NCI-H2029 treated with DMSO at 0.1 percent for 48 hours (cell line): ENCODE results near the gene PRADC1.

Experiments
- DNase-seq: peaks from one replicate; lab custom pipeline; 2025; lab: John Stamatoyannopoulos, UW

The PRADC1 gene

DNA sequence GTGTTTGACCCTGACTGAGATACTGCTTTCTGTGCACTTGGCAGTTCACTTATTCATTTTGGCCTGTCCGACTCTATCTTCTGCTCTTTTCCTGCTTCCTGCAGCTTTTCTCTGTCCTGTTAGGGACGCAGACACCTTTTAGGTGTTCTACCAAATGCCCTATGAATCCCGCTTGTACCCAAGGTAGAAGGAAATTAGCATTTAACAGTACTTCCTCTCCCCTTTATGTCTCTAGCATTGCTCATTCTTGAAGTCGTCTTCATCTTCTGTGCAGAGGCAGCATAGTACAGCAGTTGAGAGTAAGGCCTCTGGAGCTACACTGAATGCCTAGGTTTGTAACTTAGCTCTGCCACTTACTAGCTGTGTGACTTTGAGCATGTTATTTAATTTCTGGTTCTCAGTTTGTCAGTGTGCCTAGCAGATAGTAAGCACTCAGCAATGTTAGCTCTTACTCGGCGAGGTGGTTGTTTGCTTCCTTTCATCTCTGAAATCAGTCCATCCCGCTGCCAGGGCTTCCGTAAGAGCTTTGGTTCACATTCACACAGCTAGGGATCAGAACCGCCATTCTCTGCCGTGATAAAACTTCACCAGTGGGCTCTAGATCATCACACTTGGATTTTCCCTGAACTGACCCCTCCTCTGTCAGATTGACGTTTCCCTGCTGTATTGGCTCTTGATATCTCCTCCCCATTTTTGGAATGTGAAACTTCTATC, 2.4 kb upstream of the PRADC1 start:
- no peak for DNase-seq

DNA sequence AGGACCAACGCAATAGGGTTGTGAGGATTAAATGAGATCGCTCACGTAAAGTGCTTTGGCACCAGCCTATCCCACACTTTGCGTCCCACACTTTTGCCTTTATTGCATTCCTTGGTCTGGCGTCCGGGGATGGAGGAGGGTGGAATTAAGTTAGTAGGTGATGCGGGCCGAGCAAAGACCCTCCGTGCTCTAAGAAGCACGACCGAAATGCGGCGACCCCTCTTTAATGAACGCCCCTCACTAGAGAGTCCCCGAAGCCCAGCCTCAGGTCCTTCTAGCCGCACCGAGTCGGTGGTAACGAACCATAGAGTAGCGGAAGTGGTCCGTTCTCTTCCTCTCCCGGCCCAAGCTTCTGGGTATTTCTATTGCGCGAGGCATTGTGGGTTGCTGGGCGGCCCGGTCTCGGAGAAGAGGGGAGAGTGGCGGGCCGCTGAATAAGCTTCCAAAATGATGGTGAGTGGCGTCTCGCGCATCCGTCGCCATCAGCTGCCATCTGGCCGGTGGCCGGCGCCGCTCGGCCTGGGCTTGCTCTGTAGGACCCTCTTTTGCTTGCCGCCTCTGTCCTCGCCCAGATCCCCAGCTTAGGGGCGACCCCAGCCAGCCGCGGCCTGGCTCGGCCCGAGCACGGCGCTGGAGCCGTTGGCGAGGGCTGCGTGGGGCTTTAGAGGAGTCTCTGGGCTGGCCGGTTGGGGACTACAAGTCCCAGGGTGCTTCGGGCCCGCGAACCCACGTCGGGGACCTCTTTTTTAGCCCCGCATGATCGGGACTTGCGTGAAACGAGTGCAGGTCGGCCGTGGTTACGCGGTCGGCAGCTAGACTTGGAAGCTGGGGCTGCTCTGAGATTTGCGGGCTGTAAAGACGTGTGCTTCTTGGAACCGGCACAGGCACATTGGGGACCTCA, 1.1 kb upstream of the PRADC1 start, which contains the start of gene CCT7:
Gene CCT7 (plus strand): TSS at position 377 of the 901 bp plus-strand sequence. CDS start 71 bp downstream, at position 448.
- peak; percentile 55 for DNase-seq

DNA sequence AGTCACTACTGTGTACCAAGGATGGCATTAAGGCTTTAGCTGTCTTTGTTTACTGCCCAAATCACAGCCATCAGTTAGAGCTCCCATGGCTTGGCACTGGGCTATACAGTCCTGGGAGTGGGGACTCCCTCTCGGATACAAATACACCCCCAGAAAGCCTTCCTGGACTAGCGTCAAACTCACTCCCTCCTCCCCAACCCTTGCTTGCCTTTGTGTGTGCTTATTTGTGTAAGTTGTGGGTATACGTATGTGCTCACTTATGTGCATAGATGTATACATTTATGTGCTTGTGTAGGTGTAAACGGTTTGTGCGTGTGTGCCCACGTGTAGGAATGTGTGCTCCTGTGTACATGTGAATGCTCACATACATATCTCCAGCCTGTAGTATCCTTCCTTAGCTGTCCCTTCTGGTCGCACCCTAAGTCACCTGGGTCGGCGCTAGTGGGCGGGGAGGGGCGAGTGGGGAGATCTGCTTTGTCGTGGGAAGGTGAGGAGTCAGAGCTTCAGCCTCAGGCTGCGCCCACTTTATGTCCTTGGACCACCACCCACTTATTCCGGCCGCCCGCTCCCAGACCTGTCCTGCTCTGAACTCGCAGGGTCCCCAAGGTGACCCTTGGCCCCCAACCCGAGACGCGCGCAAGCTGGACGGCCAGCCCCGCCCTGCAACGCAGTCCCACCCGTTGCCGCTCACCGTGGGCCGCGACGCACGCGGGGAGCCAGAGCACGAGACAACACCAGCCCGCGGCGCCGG, 461 bp downstream of the PRADC1 start:
- no peak for DNase-seq

DNA sequence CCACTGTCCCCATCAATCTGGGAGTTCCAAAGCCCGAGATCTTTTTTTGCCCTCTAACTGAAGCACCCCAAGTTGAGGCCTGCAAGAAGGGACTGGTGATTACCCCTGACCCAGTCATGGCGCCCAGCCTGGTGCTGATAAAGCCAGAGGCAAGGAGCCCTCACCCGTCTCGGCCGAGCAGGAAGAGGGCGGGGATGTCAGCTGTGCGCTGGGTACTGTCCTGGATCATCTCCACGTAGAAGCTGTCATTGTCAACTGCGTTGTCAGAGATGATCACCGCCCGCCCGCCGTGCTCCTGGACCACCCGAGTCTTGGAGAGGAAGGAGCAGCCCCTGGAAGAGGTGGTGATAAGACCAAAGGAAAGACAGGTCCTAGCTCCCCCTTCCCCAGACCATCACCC, 4.4 kb downstream of the PRADC1 start:
- DNase-seq, result no peak

DNA sequence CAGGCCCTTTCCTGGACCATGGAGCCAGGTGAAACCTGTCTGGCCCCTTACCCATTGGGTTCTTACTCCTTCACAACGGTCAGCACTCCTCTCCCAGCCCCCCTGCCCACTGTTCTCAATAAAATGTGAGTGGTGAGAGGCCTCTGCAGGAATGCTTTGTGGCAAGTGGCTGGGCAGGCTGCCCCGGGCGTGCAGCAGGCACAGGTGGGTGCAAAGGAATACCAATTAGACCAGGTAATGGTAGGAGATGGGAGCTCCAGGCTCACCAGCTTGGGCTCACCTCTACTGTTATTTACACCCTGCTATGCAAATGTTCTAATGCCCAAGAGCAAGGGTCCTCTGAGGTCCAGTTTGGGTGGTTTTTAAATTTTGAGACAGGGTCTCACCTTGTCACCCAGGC, 6.0 kb downstream of the PRADC1 start:
- no peak for DNase-seq

DNA sequence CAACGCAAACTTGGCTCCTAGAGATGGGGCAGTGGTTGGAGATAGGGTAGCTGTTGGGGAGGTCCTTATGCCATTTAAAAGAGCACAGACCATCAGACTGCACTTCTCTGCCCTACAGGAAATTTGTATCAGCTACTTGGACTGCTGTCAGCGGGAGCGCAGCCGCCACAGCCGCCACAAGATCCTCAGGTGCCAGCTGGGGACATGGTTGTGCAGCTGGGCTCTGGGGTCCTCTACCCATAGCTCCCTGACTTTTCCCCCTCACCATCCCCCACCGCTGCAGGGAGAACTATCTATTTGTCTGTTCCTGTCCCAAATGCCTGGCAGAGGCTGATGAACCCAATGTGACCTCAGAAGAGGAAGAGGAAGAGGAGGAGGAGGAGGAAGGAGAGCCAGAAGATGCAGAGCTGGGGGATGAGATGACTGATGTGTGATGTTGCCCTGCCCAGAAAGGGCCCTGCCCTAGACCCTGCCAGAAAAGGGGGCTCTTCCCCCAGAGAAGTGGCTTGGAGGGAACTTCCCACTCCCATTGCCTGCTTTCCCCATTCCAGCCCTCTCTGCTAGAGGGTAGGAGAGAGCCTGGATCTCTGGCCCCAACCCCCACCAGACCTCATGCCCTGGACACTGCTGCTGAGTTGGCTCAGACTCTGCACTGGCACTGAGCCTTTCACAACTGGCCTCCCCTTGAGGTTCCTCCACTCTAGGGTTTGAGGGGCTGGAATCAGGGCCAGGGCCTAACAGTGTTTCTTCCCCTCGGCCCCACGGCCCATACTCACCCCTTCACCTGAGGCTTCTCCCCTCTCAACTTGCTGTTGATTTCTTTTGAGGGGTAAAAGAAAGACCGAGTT, 7.3 kb downstream of the PRADC1 start:
- DNase-seq, result no peak

DNA sequence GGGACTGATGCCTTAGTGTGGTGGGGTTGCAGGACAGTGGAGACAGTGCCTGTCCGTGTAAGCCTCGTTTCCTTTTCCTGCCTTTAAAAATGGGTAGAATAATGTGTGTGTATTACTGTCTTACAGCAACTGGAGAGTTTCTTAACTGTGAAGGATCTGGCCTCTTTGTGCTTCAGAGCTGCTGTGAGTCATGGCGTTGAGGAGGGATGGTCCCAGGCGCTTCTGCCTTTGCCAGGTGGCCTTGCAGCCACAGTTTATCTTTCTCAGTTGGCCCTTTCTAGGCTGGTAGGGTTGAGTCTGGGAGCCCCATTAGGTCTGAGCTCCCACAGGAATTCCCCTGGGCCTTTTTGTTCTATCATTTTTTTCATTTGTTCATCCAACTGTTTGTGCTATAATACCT, 9.2 kb downstream of the PRADC1 start:
- DNase-seq, result no peak

DNA sequence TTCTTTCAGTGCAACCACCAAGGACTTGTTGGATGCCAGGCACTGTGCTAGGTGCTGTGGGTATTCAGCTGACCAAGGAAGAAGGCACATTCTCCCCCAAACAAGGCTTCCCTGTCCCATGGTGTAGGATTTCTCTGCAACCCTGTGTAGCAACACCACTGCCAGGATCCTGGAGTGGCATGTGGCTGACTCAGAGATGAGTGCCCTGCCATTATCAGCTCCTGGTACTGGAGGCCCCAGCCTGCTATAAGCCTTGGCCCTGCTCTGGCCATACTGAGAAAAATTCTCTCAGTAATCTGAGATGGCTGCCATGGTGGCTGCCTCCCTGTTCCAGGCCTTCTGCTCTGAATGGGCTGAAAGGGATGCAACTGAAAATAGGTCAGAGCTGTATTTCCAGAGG, 14.7 kb downstream of the PRADC1 start:
- DNase-seq, result no peak

DNA sequence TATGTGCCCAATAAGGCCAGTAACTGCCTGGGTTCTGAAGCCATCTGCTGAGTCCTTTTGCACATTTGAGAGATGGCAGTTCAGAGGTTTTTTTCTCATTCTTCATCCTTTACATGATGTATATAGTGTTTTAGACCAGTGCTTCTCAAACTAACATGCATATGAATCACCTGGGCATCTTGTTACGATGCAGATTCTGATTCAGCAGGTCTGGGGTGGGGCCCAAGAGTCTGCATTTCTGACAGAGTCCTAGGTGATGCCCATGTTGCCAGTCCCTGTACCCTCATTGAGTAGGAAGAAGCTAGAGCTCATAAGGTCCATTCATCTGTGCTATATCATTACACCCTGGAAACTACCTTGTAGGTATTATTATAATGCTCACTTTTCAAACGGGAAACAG, 15.2 kb downstream of the PRADC1 start:
- DNase-seq, result no peak

DNA sequence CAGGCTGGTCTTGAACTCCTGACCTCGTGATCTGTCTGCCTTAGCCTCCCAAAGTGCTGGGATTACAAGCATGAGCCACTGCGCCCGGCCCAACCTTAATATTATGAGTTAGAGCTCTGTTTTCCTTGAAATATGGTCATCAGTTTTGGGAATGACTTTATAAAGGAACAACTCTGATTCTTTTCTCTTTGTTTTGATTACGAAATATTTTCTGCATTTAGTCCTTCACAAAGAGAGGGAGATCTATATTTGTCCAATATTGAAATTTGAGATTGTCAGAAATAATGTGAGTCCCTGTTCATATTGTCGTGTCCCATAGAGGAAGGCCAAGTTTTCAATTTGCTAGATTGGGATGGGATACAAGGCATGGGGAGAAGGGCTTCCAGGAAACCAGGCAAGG, 15.9 kb downstream of the PRADC1 start:
- DNase-seq, result no peak

DNA sequence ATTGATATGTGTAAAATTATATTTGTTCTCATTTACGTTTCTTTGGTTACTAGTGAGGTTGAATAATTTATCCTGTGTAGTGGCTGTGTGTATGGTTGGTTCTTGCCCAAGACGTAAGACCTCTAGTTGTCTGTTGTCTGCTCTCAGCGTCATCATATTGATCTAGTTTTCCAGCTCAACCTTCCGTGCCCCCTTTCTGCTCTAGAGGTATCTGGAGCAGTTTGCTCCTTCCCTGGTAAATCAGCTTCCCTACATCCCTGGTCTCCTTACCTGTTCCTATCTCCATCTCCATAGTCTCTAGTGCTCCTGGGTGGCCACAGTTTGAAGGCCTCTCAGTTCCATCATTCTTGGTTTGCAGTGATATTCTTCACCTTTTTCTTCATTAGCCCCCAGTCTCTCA, 17.8 kb downstream of the PRADC1 start:
- no peak for DNase-seq

DNA sequence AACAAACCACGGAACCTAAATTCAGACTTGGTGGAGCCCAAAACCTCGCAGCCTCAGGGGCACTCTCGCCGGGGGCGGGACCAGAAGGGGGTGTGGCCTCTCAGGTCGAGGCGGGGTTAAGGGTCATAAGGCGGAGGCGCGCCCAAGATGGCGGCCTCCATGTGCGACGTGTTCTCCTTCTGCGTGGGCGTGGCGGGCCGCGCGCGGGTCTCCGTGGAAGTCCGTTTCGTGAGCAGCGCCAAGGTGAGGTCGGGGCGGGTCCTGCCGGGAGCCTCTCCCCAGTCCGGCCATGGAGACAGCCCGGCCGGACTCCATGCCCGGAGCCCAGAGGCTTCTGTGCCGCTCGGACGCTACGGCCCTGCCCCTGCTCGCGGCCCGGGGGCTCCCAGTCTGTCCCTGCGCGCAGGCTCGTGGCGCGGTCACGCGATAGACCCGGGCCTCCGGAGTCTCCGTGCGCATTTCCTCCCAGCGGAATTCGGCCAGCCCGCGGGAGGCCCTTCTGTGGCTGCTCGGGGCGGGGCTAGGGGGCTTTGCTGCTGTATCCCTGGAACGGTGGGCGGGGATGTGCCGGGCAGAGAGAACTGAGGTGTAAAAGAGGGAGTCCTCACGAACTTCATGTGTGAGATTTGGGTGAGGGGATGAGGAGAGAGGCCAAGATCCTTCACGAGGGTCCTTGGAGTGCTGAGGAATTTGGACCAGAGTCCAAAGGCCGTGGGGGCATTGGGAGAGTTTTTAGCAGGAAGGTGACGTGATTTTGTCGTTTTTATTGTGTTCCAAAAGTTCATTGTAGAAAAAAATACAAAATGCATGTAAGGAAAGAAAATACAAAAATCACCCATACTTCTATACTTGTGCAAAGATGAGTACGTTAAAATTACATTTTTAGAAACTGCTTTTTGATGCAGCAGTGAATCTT, 18.7 kb downstream of the PRADC1 start, which contains the start of gene SMYD5:
Gene SMYD5 (plus strand): TSS at position 126 of the 916 bp plus-strand sequence. CDS start 22 bp downstream, at position 148.
- peak; percentile 39 for DNase-seq

DNA sequence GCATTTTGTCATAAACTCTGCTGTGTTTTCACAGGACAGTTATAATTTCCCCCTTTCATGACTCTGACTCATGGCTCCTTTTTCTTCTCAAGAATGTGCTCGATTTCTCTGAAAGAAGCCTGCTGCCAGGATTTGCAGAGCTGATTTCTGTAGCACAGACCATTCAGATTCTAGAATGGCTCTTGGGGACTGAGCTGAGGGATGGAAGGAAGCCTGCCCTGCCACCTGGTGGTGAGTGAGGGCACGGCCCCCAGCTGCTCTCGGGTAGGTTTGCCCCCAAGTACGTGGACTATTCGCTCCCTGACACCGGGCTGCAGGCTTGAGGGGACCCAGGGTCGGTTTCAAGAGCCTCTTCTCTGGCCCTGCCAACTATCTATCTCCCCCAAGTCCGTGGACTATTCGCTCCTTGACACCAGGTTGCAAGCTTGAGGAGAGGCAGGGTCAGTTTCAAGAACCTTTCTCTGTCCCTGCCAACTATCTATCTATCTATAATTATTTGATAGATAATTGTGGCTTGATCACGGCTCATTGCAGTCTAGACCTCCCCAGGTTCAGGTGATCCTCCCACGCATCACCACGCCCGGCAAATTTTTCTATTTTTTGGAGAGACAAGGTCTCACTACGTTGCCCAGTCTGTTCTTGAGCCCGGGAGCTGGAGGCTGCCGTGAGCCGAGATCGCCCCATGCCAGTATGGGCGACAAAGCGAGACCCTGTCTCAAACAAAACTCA, 20.4 kb downstream of the PRADC1 start:
- peak; percentile 19 for DNase-seq

DNA sequence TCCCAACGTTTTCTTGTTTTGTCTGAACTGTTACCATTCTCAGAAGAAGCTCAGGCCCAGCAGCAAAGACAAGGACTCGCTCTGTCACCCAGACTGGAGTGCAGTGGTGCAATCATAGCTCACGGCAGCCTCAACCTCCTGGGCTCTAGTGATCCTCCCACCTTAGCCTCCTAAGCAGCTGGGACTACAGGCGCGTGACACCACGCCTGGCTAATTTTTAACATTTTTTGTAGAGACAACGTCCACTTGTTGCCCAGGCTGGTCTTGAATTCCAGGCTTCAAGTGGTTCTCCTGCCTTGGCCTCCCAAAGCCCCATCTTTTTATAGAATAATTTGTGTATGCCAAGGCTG, 21.0 kb downstream of the PRADC1 start:
- no peak for DNase-seq

DNA sequence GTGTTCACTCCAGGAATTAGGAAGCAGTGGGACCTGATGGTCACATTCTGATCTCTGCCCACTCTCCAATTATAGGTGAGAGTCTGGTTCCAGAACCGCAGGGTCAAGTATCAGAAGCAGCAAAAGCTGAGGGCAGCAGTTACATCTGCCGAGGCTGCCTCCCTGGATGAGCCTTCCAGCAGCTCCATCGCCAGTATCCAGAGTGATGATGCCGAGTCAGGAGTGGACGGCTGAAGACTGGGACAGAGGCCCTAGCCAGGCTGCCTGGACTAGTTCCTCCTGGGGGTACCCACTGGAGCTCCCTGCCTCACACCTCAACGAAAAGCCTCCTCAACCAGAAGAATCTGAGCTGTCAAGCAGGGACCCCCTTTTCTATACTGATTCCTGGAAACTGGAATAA, 22.3 kb downstream of the PRADC1 start:
- DNase-seq, result no peak

DNA sequence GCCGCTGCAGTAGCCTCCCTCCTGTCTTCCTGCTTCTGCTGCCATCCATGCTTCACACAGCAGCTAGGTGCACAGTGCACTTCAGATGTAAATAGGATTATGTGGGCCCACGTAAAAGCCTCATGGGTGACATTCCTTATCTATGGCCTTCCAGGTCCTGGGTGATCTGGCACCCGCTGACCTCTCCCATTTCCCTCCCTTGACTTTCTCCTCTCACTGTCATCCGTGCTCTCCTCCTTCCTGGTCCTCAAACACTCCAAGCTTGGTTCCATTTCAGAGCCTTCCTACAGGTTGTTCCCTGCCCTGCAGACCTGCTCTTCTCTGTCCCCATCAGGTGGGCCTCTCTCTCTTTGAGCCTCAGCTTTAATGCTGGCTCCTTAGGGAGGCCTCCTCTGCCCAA, 23.0 kb downstream of the PRADC1 start:
- no peak for DNase-seq

DNA sequence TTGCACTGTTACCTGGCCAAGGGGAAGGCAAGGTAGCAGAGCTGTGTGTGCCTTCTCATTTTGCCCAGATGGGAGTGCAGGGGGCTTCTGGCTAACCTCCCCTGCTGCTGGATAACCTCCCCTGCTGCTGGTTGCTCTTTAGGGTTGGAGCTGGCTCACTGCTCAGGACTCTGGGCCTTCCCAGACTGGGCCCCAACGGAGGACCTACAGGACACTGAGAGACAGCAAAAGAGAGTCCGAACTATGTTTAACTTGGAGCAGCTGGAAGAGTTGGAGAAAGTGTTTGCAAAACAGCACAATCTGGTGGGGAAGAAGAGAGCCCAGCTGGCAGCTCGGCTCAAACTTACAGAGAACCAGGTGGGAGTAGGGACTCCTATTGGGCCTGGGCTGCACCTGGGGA, 24.8 kb downstream of the PRADC1 start:
- DNase-seq, result no peak

DNA sequence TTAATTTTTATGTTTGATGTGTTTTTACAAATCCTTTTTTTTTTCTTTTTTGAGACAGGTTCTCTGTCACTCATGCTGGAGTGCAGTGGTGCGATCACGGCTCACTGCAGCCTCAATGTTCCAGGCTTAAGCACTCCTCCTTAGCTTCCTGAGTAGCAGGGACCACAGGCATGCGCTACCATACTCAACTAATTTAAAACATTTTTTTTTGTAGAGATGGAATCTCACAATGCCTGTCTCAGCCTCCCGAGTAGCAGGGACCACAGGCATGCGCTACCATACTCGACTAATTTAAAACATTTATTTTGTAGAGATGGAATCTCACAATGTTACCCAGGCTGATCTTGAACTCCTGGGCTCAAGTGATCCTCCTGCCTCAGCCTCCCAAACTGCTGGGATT, 27.4 kb downstream of the PRADC1 start:
- no peak for DNase-seq

DNA sequence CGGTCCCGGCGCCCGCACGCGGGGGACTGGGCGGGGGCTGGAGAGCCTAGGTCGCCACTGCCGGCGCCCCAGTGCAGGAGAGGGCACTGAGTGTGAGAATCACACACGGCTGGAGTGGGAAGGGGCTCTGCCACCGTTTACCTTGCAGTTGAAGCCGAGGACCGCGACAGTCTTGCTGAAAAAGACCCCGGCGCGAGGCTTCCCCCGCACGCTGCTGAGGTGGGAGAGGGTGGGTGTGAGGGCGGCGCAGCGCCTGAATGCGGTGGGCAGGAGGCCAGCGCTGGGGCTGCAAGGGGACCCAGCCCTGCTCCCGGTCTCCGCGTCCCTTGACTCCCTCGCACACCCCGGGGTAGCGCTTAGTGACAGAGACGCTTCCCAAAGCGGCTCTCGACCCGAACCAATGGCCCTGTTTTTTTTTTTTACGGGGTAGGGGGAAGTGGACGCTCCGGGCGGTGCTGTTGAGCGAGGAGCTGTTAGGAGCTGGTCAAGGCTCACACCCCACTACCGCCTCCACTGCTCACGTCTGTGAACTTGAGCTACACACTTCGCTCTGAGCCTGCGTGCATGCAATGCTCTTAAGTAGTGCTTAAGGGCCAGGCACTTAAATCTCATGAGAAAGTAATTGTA, 29.9 kb downstream of the PRADC1 start:
- DNase-seq, result no peak
